GM19463 (cell line): ENCODE results near the gene MAN1B1.
A peak's percentile ranks its signal among the peaks of the same experiment; 100 is the strongest.
"Not testable (repeated sequence)": the region's sequence is repeated elsewhere in the genome, so short reads cannot be mapped to it uniquely, and the experiment has no call there.

Experiments used
- ATAC-seq: cut with Tn5 transposase; IDR thresholded peaks from one replicate; pipeline ENCODE4 v1.9.1; 2021; ENCODE audit warnings: mild to moderate bottlenecking, moderate library complexity; ENCODE audit not compliant: unreplicated experiment

Gene MAN1B1

GRCh38 chr9:137123468-137123837, 36.7 kb downstream of the MAN1B1 start:
- ATAC-seq, result no peak

GRCh38 chr9:137123952-137124462, 37.2 kb downstream of the MAN1B1 start:
- not testable (repeated sequence) for ATAC-seq

- no peak for ATAC-seq
Observed at GRCh38 chr9:137126786-137127185, 40.0 kb downstream of the MAN1B1 start.

- ATAC-seq, result no peak
Observed at GRCh38 chr9:137127301-137128157, 40.7 kb downstream of the MAN1B1 start.

GRCh38 chr9:137128158-137128861, 41.5 kb downstream of the MAN1B1 start:
- ATAC-seq, result no peak

- ATAC-seq, result peak; percentile 5
Observed at GRCh38 chr9:137128862-137129455, 42.2 kb downstream of the MAN1B1 start.

- ATAC-seq, result peak; percentile 90
Observed at GRCh38 chr9:137129456-137130175, 42.8 kb downstream of the MAN1B1 start.

GRCh38 chr9:137130176-137130755, 43.5 kb downstream of the MAN1B1 start:
- peak; percentile 8 for ATAC-seq

GRCh38 chr9:137134191-137134590, 47.4 kb downstream of the MAN1B1 start:
- no peak for ATAC-seq

GRCh38 chr9:137135154-137135553, 48.4 kb downstream of the MAN1B1 start:
- ATAC-seq, result not testable (repeated sequence)

- ATAC-seq, result no peak
Observed at GRCh38 chr9:137136261-137136880, 49.6 kb downstream of the MAN1B1 start.

GRCh38 chr9:137136881-137137607, 50.3 kb downstream of the MAN1B1 start:
- no peak for ATAC-seq

- no peak for ATAC-seq
Observed at GRCh38 chr9:137138058-137138721, 51.4 kb downstream of the MAN1B1 start.

- ATAC-seq, result no peak
Observed at GRCh38 chr9:137138722-137139467, 52.1 kb downstream of the MAN1B1 start, which contains the start of gene GRIN1. Gene GRIN1, plus strand, starts transcription at chr9:137139154. Its CDS starts 333 bp downstream, at chr9:137139487.

GRCh38 chr9:137139468-137140150, 52.8 kb downstream of the MAN1B1 start:
- ATAC-seq, result no peak

- ATAC-seq, result no peak
Observed at GRCh38 chr9:137140151-137141012, 53.6 kb downstream of the MAN1B1 start.
